ENCODE results near the gene TENT4B. TPM values are rescaled to one million over a fixed set of nuclear protein-coding genes. Genes with fewer than 3 reads are reported as not detected.

Gene TENT4B
- total RNA-seq, 1 experiment from 2014 or later: 16.9 TPM

GRCh38 chr16:50219402-50219975 lies 66.4 kb downstream of the TENT4B start:
- intact Hi-C loops (cut with micrococcal nuclease): no loop called here
- RAD21 ChIA-PET (ENCODE audit: low non-redundant PET in 1 of 2, low total read pairs in 2 of 2, uncharacterized antibody in 2 of 2, unreplicated experiment in 2 of 2): no interaction called here
- no peaks in the 10 kb centered on the region for H3K9me3 ChIP-seq (ENCODE audit: control insufficient read depth in 1 of 2, insufficient read depth in 1 of 2, low read depth in 1 of 2, low read length in 2 of 2)

More at GRCh38 chr16:50219402-50219975, 66.4 kb downstream of the TENT4B start:
- Histone ChIP-seq H3K27me3 (ENCODE audit: insufficient read depth, low read length) (no peaks in the 10 kb centered on the region), H3K9ac (ENCODE audit: low read length) (no peak overlapping the region), H3K27ac (ENCODE audit: low read depth, low read length) (no peak overlapping the region), H3K4me1 (ENCODE audit: control insufficient read depth in 1 of 2, insufficient read depth in 2 of 2, low read length in 2 of 2) (no peaks in the 10 kb centered on the region), H3K4me2 (ENCODE audit: low read length) (no peak overlapping the region), H3K9me2 (ENCODE audit: insufficient read depth) (no peaks in the 10 kb centered on the region), H2AFZ (ENCODE audit: low read depth, low read length, poor library complexity, severe bottlenecking) (no peak overlapping the region), H3K4me3 (replicated peaks in 1 of 2; ENCODE audit: low read depth in 1 of 2, low read length in 2 of 2) (no peak overlapping the region), H4K20me1 (ENCODE audit: insufficient read depth) (no peaks in the 10 kb centered on the region), H3K79me2 (ENCODE audit: insufficient read depth, low read length) (no peaks in the 10 kb centered on the region), H3K36me3 (ENCODE audit: control insufficient read depth in 1 of 2, insufficient read depth in 2 of 2, low read length in 2 of 2) (peaks cover 4 to 21% of the 10 kb centered on the region in 2 experiments; a peak in 2 of 4 replicates)
- TF ChIP-seq SIN3A (IDR thresholded peaks at IDR 0.05; ENCODE audit: low read depth): no peak
- TF ChIP-seq ZBTB33 (IDR thresholded peaks at IDR 0.05; ENCODE audit: extremely low read depth, insufficient replicate concordance, low read length): no peak
- TF ChIP-seq EZH2phosphoT487 (IDR thresholded peaks at IDR 0.05; ENCODE audit: borderline replicate concordance): no peak
- TF ChIP-seq ELF1 (IDR thresholded peaks at IDR 0.05; ENCODE audit: borderline replicate concordance, low read depth): no peak
- no peak for TF ChIP-seq FOSL1 (IDR thresholded peaks at IDR 0.05; ENCODE audit: low read depth)
- no peak for TF ChIP-seq MAX (IDR thresholded peaks at IDR 0.05)
- TF ChIP-seq ATF3 (IDR thresholded peaks at IDR 0.05): no peak
- no peak for TF ChIP-seq POLR2AphosphoS5 (IDR thresholded peaks at IDR 0.05; ENCODE audit: low read depth, low read length)
- no peak for TF ChIP-seq SRF (IDR thresholded peaks at IDR 0.05; ENCODE audit: low read depth)
- no peak for TF ChIP-seq TCF7L2 (IDR thresholded peaks at IDR 0.05; ENCODE audit: borderline replicate concordance, extremely low read depth, insufficient read depth, insufficient read length)
- TF ChIP-seq ZFX (IDR thresholded peaks at IDR 0.05): no peak
- ChIA-PET POLR2A (no interaction called here), CTCF (no interaction called here)
- ATAC-seq: no peak
- BruUV-seq (replicated peaks): no TSS peak
- no peak for DNase-seq (ENCODE audit: low read depth, low spot score)

Measured in HCT116 (cell line).